K562 (cell line): ENCODE measurements around the gene GAPVD1.

Source experiments
- CTCF ChIP-seq, 3 experiments: IDR thresholded peaks in 2 of 3; conservative IDR thresholded peaks in 1 of 3; 2 replicates each; pipeline ENCODE4 v1.5.1; 2011 to 2012; ENCODE audit warnings: low read length in 3 of 3, mild to moderate bottlenecking in 3 of 3, control low read depth in 2 of 3, improper control_type of control experiment in 1 of 3, inconsistent platforms in 1 of 3, low read depth in 1 of 3, mixed read lengths in 1 of 3, moderate library complexity in 1 of 3; ENCODE audit not compliant: insufficient read depth in 2 of 3
- FOXA1 ChIP-seq: fragments of 450-650 bp; IDR thresholded peaks from 2 replicates; pipeline ENCODE4 v1.6.1; 2016; ENCODE audit warnings: mild to moderate bottlenecking, borderline replicate concordance
- REST ChIP-seq, 2 experiments: fragments of 450-650 bp; formaldehyde crosslinking in 1 of 2; IDR thresholded peaks; 2 replicates each; pipeline versions ENCODE4 v1.4.0 to v1.6.1; 2014 to 2020; ENCODE audit warnings: mild to moderate bottlenecking in 2 of 2, borderline replicate concordance in 1 of 2, low read depth in 1 of 2
- TAL1 ChIP-seq: fragments of 450-650 bp; IDR thresholded peaks from 2 replicates; pipeline ENCODE4 v1.6.1; 2016; ENCODE audit warnings: mild to moderate bottlenecking

GRCh38 chr9:125372441-125373226 is 111.0 kb downstream of the GAPVD1 start:
- TF ChIP-seq TAL1, result no peak
- TF ChIP-seq CTCF (IDR thresholded peaks at IDR 0.05 in 2 of 3, conservative IDR thresholded peaks at IDR 0.05 in 1 of 3; ENCODE audit: insufficient read depth in 2 of 3, low read depth in 1 of 3, low read length in 3 of 3), result no peak
- no peak for TF ChIP-seq FOXA1
- TF ChIP-seq REST (IDR thresholded peaks at IDR 0.05; ENCODE audit: borderline replicate concordance), result no peak
- TF ChIP-seq REST (CRISPR knock-in tag; IDR thresholded peaks at IDR 0.05; ENCODE audit: low read depth), result no peak
